GM12872 (cell line): ENCODE results near the gene CHST8.

Source experiments
- CTCF ChIP-seq: IDR thresholded peaks from 3 replicates; pipeline ENCODE4 v1.5.1; 2011; ENCODE audit warnings: low read depth, mild to moderate bottlenecking, low read length, moderate library complexity; ENCODE audit not compliant: insufficient read depth

The CHST8 gene

GRCh38 chr19:33719366-33720154 lies 97.8 kb downstream of the CHST8 start:
- TF ChIP-seq CTCF = no peak

GRCh38 chr19:33720155-33720493 lies 98.4 kb downstream of the CHST8 start:
- TF ChIP-seq CTCF = no peak

GRCh38 chr19:33720691-33721682 lies 99.2 kb downstream of the CHST8 start:
- peak; percentile 28; the same call in 1 of the 3 replicates for TF ChIP-seq CTCF

GRCh38 chr19:33721735-33722297 lies 100.1 kb downstream of the CHST8 start:
- TF ChIP-seq CTCF = no peak

- TF ChIP-seq CTCF = no peak
Measured at GRCh38 chr19:33722456-33723239, 100.9 kb downstream of the CHST8 start.

- no peak for TF ChIP-seq CTCF
Measured at GRCh38 chr19:33723512-33723911, 101.8 kb downstream of the CHST8 start.
